K562 (cell line): ENCODE results near the gene INSR.

Experiments used
- ELF1 ChIP-seq: fragments of 200-800 bp; sonication (Bioruptor generic); IDR thresholded peaks from 2 replicates; pipeline ENCODE4 v1.6.1; 2016; ENCODE audit warnings: missing genetic modification characterization, missing compliant biosample characterization
- ERF ChIP-seq: fragments of 450-650 bp; formaldehyde crosslinking; IDR thresholded peaks from 2 replicates; pipeline ENCODE4 v1.4.0; 2020; ENCODE audit warnings: mild to moderate bottlenecking, mixed read lengths
- FOXJ3 ChIP-seq: sonication (generic); formaldehyde crosslinking; IDR thresholded peaks from 2 replicates; pipeline ENCODE4 v1.4.0; 2020; ENCODE audit warnings: mild to moderate bottlenecking, missing genetic modification reagents
- PCBP2 ChIP-seq: fragments of 200-400 bp; formaldehyde crosslinking; IDR thresholded peaks from 2 replicates; pipeline ENCODE4 v1.6.1; 2018; ENCODE audit warnings: low read length, low read depth, mild to moderate bottlenecking, moderate library complexity; ENCODE audit not compliant: poor library complexity, severe bottlenecking
- SRSF1 ChIP-seq: fragments of 200-400 bp; formaldehyde crosslinking; IDR thresholded peaks from 2 replicates; pipeline ENCODE4 v1.6.1; 2017; ENCODE audit warnings: mild to moderate bottlenecking, low read depth, low read length, moderate library complexity
- ZFX ChIP-seq: sonication (generic); formaldehyde crosslinking; IDR thresholded peaks from 2 replicates; pipeline ENCODE4 v1.8.0; 2022; ENCODE audit warnings: mild to moderate bottlenecking, missing genetic modification reagents, moderate library complexity
- ZNF639 ChIP-seq, 2 experiments: fragments of 200-800 bp in 1 of 2; sonication (Bioruptor generic) in 1 of 2; sonication (generic) in 1 of 2; formaldehyde crosslinking in 1 of 2; IDR thresholded peaks in 1 of 2; conservative IDR thresholded peaks in 1 of 2; 2 replicates each; pipeline versions ENCODE4 v1.5.0 to v1.6.1; 2016 to 2020; ENCODE audit warnings: missing compliant biosample characterization in 1 of 2, missing genetic modification characterization in 1 of 2, missing genetic modification reagents in 1 of 2

GRCh38 chr19:7238051-7238450 lies 56.2 kb downstream of the INSR start:
- no peak for TF ChIP-seq ELF1
- no peak for TF ChIP-seq ERF (CRISPR knock-in tag)
- no peak for TF ChIP-seq FOXJ3 (CRISPR knock-in tag)
- TF ChIP-seq ZNF639 (CRISPR knock-in tag; conservative IDR thresholded peaks at IDR 0.05 in 1 of 2, IDR thresholded peaks at IDR 0.05 in 1 of 2), result no peak
- no peak for TF ChIP-seq ZFX (CRISPR knock-in tag)
- TF ChIP-seq PCBP2, result no peak
- no peak for TF ChIP-seq SRSF1
